ENCODE measurements around the gene VWA2. TPM values are rescaled to one million over a fixed set of nuclear protein-coding genes. Genes with fewer than 3 reads are reported as not detected.

The VWA2 gene
- total RNA-seq, 1 donor from 2014 or later: 15.5 TPM

DNA sequence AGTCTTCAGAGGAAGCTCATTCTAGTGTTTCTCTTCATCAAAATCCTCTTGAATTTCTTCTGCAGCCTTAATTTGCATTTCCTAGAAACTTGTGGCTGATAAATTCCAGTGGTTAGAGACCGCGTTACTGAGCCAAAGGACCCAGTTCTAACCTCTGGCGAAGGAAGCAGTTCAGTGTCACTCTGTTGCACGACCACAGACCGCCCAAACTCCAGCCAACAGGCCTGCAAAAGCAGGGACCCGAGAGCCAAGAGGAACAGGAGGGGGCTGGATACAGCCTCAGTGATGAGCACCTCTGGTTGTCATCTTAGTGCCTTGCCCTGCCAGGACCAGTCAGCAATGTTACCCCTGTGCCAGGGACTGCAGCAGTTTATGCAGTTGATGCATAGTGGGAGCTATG, 95.2 kb downstream of the VWA2 start:
- DNase-seq (no peak), ATAC-seq (no peak)
- Histone ChIP-seq H3K36me3 (no peaks in the 10 kb centered on the region), H3K4me3 (no peak overlapping the region), H3K9me3 (no peaks in the 10 kb centered on the region), H3K27ac (no peak overlapping the region), H3K4me1 (no peaks in the 10 kb centered on the region), H3K27me3 (no peaks in the 10 kb centered on the region)
- TF ChIP-seq CTCF (IDR thresholded peaks at IDR 0.05): no peak
- intact Hi-C loops (cut with DNase I): no loop called here

GRCh38 chr10:114335614-114336013, 96.6 kb downstream of the VWA2 start:
- no peak overlapping the region for H3K27ac ChIP-seq
- no peak for TF ChIP-seq CTCF (IDR thresholded peaks at IDR 0.05)
- intact Hi-C loops (cut with DNase I): no loop called here

DNA sequence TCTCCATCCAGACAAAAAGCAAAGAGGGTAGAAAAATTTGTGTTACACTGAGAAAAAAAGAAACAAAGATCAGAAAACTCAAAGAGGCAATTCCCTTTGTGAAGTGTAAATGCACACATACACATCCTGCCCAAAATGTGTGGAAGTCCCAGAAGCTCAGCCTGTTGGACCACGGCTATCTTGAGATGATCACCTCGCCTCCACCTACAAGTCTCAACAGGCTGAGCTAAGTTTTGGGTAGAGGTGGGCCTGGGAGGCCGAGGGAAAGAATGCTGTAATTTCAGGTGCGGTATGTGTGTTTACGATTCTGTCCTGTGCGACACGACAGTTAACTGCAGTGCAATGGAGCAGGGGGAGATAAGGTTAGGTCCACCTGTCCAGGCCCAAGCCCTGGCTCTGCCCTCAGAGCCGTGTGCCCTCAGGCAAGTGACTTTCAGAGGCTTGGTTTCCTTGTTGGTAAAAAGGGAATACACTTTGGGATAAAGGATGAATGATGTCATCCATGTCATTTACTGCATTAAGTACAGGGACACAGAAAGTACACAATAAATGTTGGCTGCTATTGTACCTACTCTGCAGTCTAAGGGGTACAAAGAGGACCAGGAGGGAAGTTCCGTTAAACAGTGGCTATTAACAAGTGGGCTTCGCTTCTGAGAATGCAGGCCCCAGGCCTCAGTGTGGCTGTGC, 97.9 kb downstream of the VWA2 start:
- Histone ChIP-seq H3K4me1 (no peaks in the 10 kb centered on the region), H3K27me3 (no peaks in the 10 kb centered on the region), H3K9me3 (no peaks in the 10 kb centered on the region), H3K27ac (no peak overlapping the region), H3K36me3 (no peaks in the 10 kb centered on the region), H3K4me3 (no peak overlapping the region)
- no peak for TF ChIP-seq CTCF (IDR thresholded peaks at IDR 0.05)
- no peak for DNase-seq
- intact Hi-C loops (cut with DNase I): no loop called here
- no peak for ATAC-seq

More at GRCh38 chr10:114335614-114336013, 96.6 kb downstream of the VWA2 start:
- ATAC-seq (no peak), DNase-seq (no peak)
- Histone ChIP-seq H3K9me3 (no peaks in the 10 kb centered on the region), H3K36me3 (no peaks in the 10 kb centered on the region), H3K27me3 (no peaks in the 10 kb centered on the region), H3K4me3 (no peak overlapping the region), H3K4me1 (no peaks in the 10 kb centered on the region)

GRCh38 chr10:114337510-114338462, 98.7 kb downstream of the VWA2 start:
- intact Hi-C loops (cut with DNase I): no loop called here
- no peaks in the 10 kb centered on the region for H3K9me3 ChIP-seq
- H3K27ac ChIP-seq: no peak overlapping the region

GRCh38 chr10:114340816-114341215, 101.8 kb downstream of the VWA2 start:
- no peak overlapping the region for H3K4me3 ChIP-seq
- no peaks in the 10 kb centered on the region for H3K36me3 ChIP-seq
- H3K27me3 ChIP-seq: no peaks in the 10 kb centered on the region
- no peaks in the 10 kb centered on the region for H3K9me3 ChIP-seq
- ATAC-seq (peak; percentile 39), DNase-seq (no peak)
- TF ChIP-seq CTCF (IDR thresholded peaks at IDR 0.05): no peak
- no peaks in the 10 kb centered on the region for H3K4me1 ChIP-seq
- intact Hi-C loops (cut with DNase I): no loop called here
- no peak overlapping the region for H3K27ac ChIP-seq

More at GRCh38 chr10:114337510-114338462, 98.7 kb downstream of the VWA2 start:
- no peak for TF ChIP-seq CTCF (IDR thresholded peaks at IDR 0.05)
- Histone ChIP-seq H3K4me1 (no peaks in the 10 kb centered on the region), H3K27me3 (no peaks in the 10 kb centered on the region), H3K4me3 (no peak overlapping the region), H3K36me3 (no peaks in the 10 kb centered on the region)
- no peak for DNase-seq
- no peak for ATAC-seq

Other genes starting within 250 kb of the VWA2 start
- gene ADRB1, start 195.4 kb upstream of the VWA2 start, total RNA-seq: 18.6 TPM
- 33.3 TPM for gene CCDC186, start 65.1 kb upstream of the VWA2 start, total RNA-seq
- 0.14 TPM for gene TDRD1, start 59.9 kb upstream of the VWA2 start, total RNA-seq
- gene AFAP1L2, start 165.2 kb downstream of the VWA2 start, total RNA-seq: 10.1 TPM